HEK293 (cell line): ENCODE measurements around the gene IL18.

ENCODE experiments used
- CTCF ChIA-PET: fragments of 350-600 bp; formaldehyde crosslinking; extraction: SDS; loops from one replicate; lab custom pipeline; 2021; ENCODE audit warnings: antibody characterized with exemption; lab: Yijun Ruan, JAX
- POLR2A ChIA-PET: fragments of 300-600 bp; formaldehyde crosslinking; extraction: SDS; loops from one replicate; lab custom pipeline; 2020; ENCODE audit warnings: antibody characterized with exemption, inconsistent platforms; lab: Yijun Ruan, JAX
- H3K27ac ChIP-seq: fragments of 200-500 bp; sonication (Bioruptor generic); 2 replicates; pipeline ENCODE4 v1.5.1; 2014; ENCODE audit warnings: low read depth, low read length, control low read depth, inconsistent platforms; ENCODE audit errors: extremely low read depth
- H3K36me3 ChIP-seq, 2 experiments: fragments of 200-500 bp in 1 of 2; sonication (Bioruptor generic) in 1 of 2; 1 replicate in 1 of 2; 2 replicates in 1 of 2; pipeline ENCODE4 v1.5.1; 2014 to 2017; ENCODE audit warnings: inconsistent platforms in 2 of 2, low read length in 2 of 2; ENCODE audit not compliant: control insufficient read depth in 2 of 2, insufficient read depth in 1 of 2
- H3K4me1 ChIP-seq: fragments of 200-500 bp; sonication (Bioruptor generic); 2 replicates; pipeline ENCODE4 v1.5.1; 2014; ENCODE audit warnings: mild to moderate bottlenecking, low read length, inconsistent platforms; ENCODE audit not compliant: control insufficient read depth, insufficient read depth
- H3K4me3 ChIP-seq: 2 replicates; pipeline ENCODE4 v1.5.1; 2011; ENCODE audit warnings: low read depth, mild to moderate bottlenecking, control low read depth, low read length, moderate library complexity
- H3K9me3 ChIP-seq: fragments of 200-500 bp; sonication (Bioruptor generic); 2 replicates; pipeline ENCODE4 v1.5.1; 2014; ENCODE audit warnings: low read depth, low read length, inconsistent platforms; ENCODE audit not compliant: control insufficient read depth, insufficient read depth
- AEBP2 ChIP-seq: fragments of 450-650 bp; formaldehyde crosslinking; IDR thresholded peaks from 2 replicates; pipeline ENCODE4 v1.5.1; 2016; ENCODE audit warnings: missing biosample characterization, missing genetic modification characterization, borderline replicate concordance
- CTCF ChIP-seq: fragments of 450-650 bp; formaldehyde crosslinking; IDR thresholded peaks from 2 replicates; pipeline ENCODE4 v1.5.1; 2016; ENCODE audit warnings: missing biosample characterization, missing genetic modification characterization
- GLI4 ChIP-seq: fragments of 450-650 bp; formaldehyde crosslinking; IDR thresholded peaks from 2 replicates; pipeline ENCODE4 v1.5.1; 2016; ENCODE audit warnings: missing biosample characterization, missing genetic modification characterization
- GLIS2 ChIP-seq: fragments of 450-650 bp; formaldehyde crosslinking; IDR thresholded peaks from 2 replicates; pipeline ENCODE4 v1.5.1; 2016; ENCODE audit warnings: missing biosample characterization, missing genetic modification characterization
- HOXA7 ChIP-seq: sonication (generic); formaldehyde crosslinking; IDR thresholded peaks from 2 replicates; pipeline ENCODE4 v1.8.1; 2022; ENCODE audit warnings: missing genetic modification reagents, borderline replicate concordance
- KLF16 ChIP-seq: fragments of 450-650 bp; formaldehyde crosslinking; IDR thresholded peaks from 2 replicates; pipeline ENCODE4 v1.5.1; 2017; ENCODE audit warnings: missing biosample characterization, missing genetic modification characterization
- KLF8 ChIP-seq: fragments of 450-650 bp; formaldehyde crosslinking; IDR thresholded peaks from 2 replicates; pipeline ENCODE4 v1.5.1; 2016; ENCODE audit warnings: missing biosample characterization, missing genetic modification characterization
- MZF1 ChIP-seq: fragments of 450-650 bp; formaldehyde crosslinking; IDR thresholded peaks from 2 replicates; pipeline ENCODE4 v1.5.1; 2017; ENCODE audit warnings: missing biosample characterization, missing genetic modification characterization, borderline replicate concordance
- OVOL3 ChIP-seq: fragments of 450-650 bp; formaldehyde crosslinking; IDR thresholded peaks from 2 replicates; pipeline ENCODE4 v1.5.1; 2016; ENCODE audit warnings: missing biosample characterization, missing genetic modification characterization
- PATZ1 ChIP-seq: fragments of 450-650 bp; formaldehyde crosslinking; IDR thresholded peaks from 2 replicates; pipeline ENCODE4 v1.5.1; 2016; ENCODE audit warnings: missing biosample characterization, missing genetic modification characterization
- TRIM28 ChIP-seq: IDR thresholded peaks from 2 replicates; pipeline ENCODE4 v1.6.1; 2011; ENCODE audit warnings: low read length, control low read depth, borderline replicate concordance
- ZBTB11 ChIP-seq: fragments of 450-650 bp; formaldehyde crosslinking; conservative IDR thresholded peaks from 2 replicates; pipeline ENCODE4 v1.5.1; 2016; ENCODE audit warnings: low read depth, missing biosample characterization, missing genetic modification characterization
- ZNF174 ChIP-seq: fragments of 450-650 bp; formaldehyde crosslinking; IDR thresholded peaks from 2 replicates; pipeline ENCODE4 v1.5.0; 2017; ENCODE audit warnings: missing biosample characterization, mild to moderate bottlenecking, missing genetic modification characterization
- ZNF223 ChIP-seq: fragments of 450-650 bp; formaldehyde crosslinking; IDR thresholded peaks from 2 replicates; pipeline ENCODE4 v1.5.1; 2016; ENCODE audit warnings: missing biosample characterization, missing genetic modification characterization
- ZNF24 ChIP-seq: fragments of 450-650 bp; formaldehyde crosslinking; IDR thresholded peaks from 2 replicates; pipeline ENCODE4 v1.5.1; 2016; ENCODE audit warnings: missing biosample characterization, missing genetic modification characterization
- ZNF530 ChIP-seq: fragments of 450-650 bp; formaldehyde crosslinking; IDR thresholded peaks from 2 replicates; pipeline ENCODE4 v1.5.1; 2016; ENCODE audit warnings: low read depth, missing biosample characterization, missing genetic modification characterization
- ZNF558 ChIP-seq: fragments of 450-650 bp; formaldehyde crosslinking; IDR thresholded peaks from 2 replicates; pipeline ENCODE4 v1.5.1; 2016; ENCODE audit warnings: missing biosample characterization, missing genetic modification characterization
- ZNF571 ChIP-seq: fragments of 450-650 bp; formaldehyde crosslinking; IDR thresholded peaks from 2 replicates; pipeline ENCODE4 v1.5.0; 2017; ENCODE audit warnings: missing biosample characterization, missing genetic modification characterization
- ZNF629 ChIP-seq: fragments of 450-650 bp; formaldehyde crosslinking; IDR thresholded peaks from 2 replicates; pipeline ENCODE4 v1.5.1; 2017; ENCODE audit warnings: missing biosample characterization, missing genetic modification characterization
- ZNF658 ChIP-seq: fragments of 450-650 bp; formaldehyde crosslinking; IDR thresholded peaks from 2 replicates; pipeline ENCODE4; 2016; ENCODE audit warnings: missing biosample characterization, missing genetic modification characterization
- ZNF76 ChIP-seq: fragments of 450-650 bp; formaldehyde crosslinking; IDR thresholded peaks from 2 replicates; pipeline ENCODE4; 2016; ENCODE audit warnings: low read depth, missing biosample characterization, missing genetic modification characterization, borderline replicate concordance
- ZNF768 ChIP-seq: fragments of 450-650 bp; formaldehyde crosslinking; IDR thresholded peaks from 2 replicates; pipeline ENCODE4 v1.5.1; 2018; ENCODE audit warnings: missing biosample characterization, mild to moderate bottlenecking, missing genetic modification characterization
- ZNF837 ChIP-seq: fragments of 450-650 bp; formaldehyde crosslinking; IDR thresholded peaks from 2 replicates; pipeline ENCODE4 v1.5.1; 2016; ENCODE audit warnings: missing biosample characterization, missing genetic modification characterization
- TF ChIP-seq, protein P1 (sequence below): fragments of 450-650 bp; formaldehyde crosslinking; IDR thresholded peaks from 2 replicates; pipeline ENCODE4 v1.5.1; 2016; ENCODE audit warnings: missing biosample characterization, missing genetic modification characterization

IL18 gene

DNA sequence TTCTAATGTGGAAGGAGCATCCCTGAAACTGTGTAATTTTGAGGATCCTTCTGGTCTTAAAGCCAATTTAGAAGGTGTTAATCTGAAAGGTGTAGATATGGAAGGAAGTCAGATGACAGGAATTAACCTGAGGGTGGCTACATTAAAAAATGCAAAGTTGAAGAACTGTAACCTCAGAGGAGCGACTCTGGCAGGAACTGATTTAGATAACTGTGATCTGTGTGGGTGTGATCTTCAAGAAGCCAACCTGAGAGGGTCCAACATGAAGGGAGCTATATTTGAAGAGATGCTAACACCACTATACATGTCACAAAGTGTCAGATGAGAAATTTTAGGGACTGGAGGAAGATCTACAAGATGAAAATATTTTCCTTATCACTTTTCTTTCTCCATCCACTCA, 19.0 kb upstream of the IL18 start:
- POLR2A ChIA-PET, result no interaction called here
- Histone ChIP-seq H3K27ac (no peak overlapping the region), H3K9me3 (no peaks in the 10 kb centered on the region), H3K36me3 (no peaks in the 10 kb centered on the region), H3K4me1 (no peaks in the 10 kb centered on the region), H3K4me3 (no peak overlapping the region)
- CTCF ChIA-PET, result no interaction called here
- TF ChIP-seq GLIS2 (tag by site-specific recombination) (no peak), ZNF837 (no peak), ZNF223 (tag by site-specific recombination) (no peak), ZNF658 (tag by site-specific recombination) (no peak), ZNF629 (tag by site-specific recombination) (no peak), ZNF768 (no peak), ZNF76 (no peak), MZF1 (tag by site-specific recombination) (no peak), KLF8 (tag by site-specific recombination) (no peak), PATZ1 (no peak), ZBTB11 (tag by site-specific recombination) (no peak), ZNF174 (tag by site-specific recombination) (no peak)

- H3K9me3 ChIP-seq, result no peaks in the 10 kb centered on the region
- TF ChIP-seq HOXA7, result no peak
- no peak for TF ChIP-seq KLF16 (tag by site-specific recombination)
- TF ChIP-seq ZNF558 (tag by site-specific recombination), result no peak
- TF ChIP-seq TRIM28, result no peak
- TF ChIP-seq ZNF530 (tag by site-specific recombination), result no peak
- TF ChIP-seq GLI4 (tag by site-specific recombination), result no peak
- TF ChIP-seq ZNF174 (tag by site-specific recombination), result no peak
- peaks cover 3% of the 10 kb centered on the region; the same call in 1 of the 2 replicates for H3K4me1 ChIP-seq
- H3K4me3 ChIP-seq, result no peak overlapping the region
- ChIA-PET CTCF (interaction anchor here (5.2 kb wide), 1 partner anchor 67 kb away, joined by 64 read pairs; no protein-coding TSS in a partner anchor), POLR2A (no interaction called here)
- no peaks in the 10 kb centered on the region for H3K36me3 ChIP-seq
- no peak overlapping the region for H3K27ac ChIP-seq
Measured at GRCh38 chr11:112179601-112180000, 15.7 kb upstream of the IL18 start.

DNA sequence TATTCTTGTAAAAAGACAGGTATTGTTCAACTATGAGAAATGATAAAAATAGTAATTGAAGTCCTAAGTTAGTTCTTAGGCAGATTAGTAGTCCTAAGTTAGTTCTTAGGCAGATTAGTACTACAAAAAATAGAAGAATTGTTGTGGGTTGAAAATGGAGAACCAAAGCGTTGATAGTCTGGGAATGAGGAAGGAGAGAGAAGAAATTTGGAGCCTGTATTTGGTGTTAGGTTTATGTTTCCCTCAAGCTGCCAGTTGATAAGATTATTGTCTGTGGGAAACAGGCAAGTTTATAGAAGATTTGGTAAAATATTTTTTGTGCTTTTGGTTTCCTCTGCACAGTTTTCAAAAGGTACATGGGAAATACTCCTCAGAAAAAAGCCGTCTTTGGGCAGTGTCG, 15.0 kb upstream of the IL18 start:
- peaks cover 3% of the 10 kb centered on the region; the same call in 1 of the 2 replicates for H3K4me1 ChIP-seq
- H3K27ac ChIP-seq, result no peak overlapping the region
- H3K9me3 ChIP-seq, result no peaks in the 10 kb centered on the region
- no peaks in the 10 kb centered on the region for H3K36me3 ChIP-seq
- CTCF ChIA-PET, result interaction anchor here (5.2 kb wide), 1 partner anchor 67 kb away, joined by 64 read pairs; no protein-coding TSS in a partner anchor
- TF ChIP-seq, protein P1, sequence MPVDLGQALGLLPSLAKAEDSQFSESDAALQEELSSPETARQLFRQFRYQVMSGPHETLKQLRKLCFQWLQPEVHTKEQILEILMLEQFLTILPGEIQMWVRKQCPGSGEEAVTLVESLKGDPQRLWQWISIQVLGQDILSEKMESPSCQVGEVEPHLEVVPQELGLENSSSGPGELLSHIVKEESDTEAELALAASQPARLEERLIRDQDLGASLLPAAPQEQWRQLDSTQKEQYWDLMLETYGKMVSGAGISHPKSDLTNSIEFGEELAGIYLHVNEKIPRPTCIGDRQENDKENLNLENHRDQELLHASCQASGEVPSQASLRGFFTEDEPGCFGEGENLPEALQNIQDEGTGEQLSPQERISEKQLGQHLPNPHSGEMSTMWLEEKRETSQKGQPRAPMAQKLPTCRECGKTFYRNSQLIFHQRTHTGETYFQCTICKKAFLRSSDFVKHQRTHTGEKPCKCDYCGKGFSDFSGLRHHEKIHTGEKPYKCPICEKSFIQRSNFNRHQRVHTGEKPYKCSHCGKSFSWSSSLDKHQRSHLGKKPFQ (tag by site-specific recombination), result no peak
- TF ChIP-seq ZNF571 (tag by site-specific recombination), result no peak
- TF ChIP-seq ZNF24 (tag by site-specific recombination), result no peak
- no peak for TF ChIP-seq ZNF530 (tag by site-specific recombination)
- TF ChIP-seq AEBP2 (tag by site-specific recombination), result no peak
- TF ChIP-seq ZNF223 (tag by site-specific recombination), result no peak
- no peak for TF ChIP-seq CTCF (tag by site-specific recombination)
- no peak for TF ChIP-seq OVOL3
- TF ChIP-seq, all 188 proteins: peak for 0
- H3K4me3 ChIP-seq, result no peak overlapping the region
- POLR2A ChIA-PET, result no interaction called here
